Activated T-cell treated with anti-CD3 and anti-CD28 coated beads for 24 hours (primary cell): ENCODE results near the gene GAL3ST1.

ENCODE experiments used
- DNase-seq: peaks from one replicate; pipeline ENCODE4 v3.0.0-alpha.2; 2020; ENCODE audit warnings: low read depth

GAL3ST1 gene

DNA sequence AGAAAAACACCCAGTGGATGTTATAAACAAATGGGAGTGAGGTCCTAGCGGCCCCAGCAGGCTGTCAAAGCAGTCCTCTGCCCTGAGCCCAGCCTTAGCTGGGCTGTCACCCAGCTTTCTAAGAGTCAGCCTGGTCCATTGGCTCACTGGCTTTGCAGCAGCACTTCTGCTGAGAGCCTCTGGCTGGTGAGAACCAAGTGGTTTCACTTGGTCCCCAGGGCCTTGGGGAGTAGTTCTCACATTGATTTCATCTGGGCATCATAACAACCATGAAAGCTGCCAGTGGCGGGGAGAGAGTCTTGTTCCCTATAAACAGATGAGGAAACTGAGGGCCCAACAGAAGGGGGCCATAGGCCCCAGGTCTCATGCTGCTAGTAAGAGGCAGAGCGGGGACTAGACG, 39.3 kb downstream of the GAL3ST1 start:
- no peak for DNase-seq

DNA sequence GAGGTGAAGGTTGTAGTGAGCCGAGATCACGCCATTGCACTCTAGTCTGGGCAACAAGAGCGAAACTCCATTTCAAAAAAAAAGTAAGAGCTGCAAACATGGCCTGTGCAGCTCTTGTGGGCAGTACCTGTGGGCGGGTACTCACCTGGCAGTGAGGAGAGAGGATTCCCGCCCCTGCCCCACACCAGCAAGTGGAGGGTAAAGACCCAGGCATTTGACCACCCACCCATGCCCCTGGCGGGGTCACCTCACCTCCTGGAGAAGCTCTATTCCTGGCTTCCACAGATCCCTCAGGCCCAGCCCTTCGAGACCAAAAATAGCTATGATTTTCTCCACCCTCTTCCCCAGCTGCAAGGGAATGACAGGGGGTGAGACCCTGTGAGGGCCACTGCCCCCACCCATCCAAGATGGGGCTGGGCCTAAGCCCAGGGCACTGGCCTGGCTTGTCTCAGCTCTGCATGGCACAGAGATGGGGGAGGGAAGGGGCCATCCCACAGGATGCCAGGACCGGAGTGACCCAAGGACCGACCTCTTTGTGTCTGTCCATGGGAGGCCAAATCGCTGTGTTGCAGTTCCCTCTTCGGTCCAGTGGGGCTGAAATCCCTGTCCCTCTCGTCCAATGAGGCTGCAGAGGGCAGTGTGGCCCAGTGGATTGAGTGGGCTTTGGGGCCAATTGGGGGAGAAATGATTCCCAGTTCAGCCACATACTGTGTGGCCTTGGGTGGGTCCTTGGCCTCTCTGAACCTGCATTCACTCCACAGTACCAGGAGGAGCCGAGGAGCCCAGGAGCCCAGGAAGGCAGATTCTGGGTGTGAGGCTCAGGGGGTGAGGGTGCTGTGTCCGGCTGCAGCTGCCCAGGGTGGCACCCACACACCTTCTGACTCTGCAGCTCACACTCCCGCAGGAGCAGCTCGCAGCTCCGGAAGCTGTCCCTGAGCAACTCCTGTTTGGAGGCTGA, 42.5 kb downstream of the GAL3ST1 start:
- no peak for DNase-seq

GRCh38 chr22:30526656-30527055, 47.8 kb downstream of the GAL3ST1 start:
- DNase-seq, result no peak

DNA sequence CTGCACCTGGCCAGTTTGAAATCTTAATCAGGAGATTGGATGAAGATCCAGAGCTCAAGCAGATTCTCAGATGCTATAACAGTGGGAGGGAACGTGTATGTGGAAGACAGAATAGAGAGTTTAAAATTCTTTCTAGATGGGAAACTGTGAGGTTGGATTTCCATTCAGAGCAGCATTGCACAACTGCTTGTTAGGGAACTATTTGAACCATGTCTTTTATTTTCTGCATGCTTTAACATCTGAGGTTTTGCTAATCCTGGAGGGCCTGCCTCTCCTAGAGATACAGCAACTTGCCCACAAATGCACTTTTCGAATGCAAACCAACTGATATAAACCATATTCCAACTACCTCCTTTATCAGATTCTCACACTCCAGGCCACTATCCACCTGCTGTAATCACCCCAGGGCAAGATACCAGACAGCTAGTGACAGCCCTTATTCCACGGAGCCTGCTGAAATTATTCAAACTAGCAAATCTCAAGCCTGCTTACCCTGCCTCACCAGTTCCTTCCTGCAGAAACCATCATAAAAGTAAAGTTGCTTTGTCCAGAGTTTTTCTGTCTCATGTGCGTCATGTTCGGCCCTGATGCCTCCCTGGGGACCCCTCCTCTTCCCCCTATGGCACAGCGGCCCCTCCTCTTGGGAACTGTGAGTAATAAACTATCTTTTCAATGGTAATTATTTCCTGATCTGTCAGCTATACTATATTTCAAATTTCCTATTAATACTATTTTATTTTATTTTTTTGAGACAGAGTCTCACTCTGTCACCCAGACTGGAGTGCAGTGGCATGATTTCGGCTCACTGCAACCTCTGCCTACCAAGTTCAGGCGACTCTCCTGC, 50.6 kb downstream of the GAL3ST1 start:
- DNase-seq, result no peak

- DNase-seq, result no peak
These were observed 52.9 kb downstream of the GAL3ST1 start for GRCh38 chr22:30521368-30522156.

GRCh38 chr22:30519842-30520425, 54.5 kb downstream of the GAL3ST1 start:
- no peak for DNase-seq

DNA sequence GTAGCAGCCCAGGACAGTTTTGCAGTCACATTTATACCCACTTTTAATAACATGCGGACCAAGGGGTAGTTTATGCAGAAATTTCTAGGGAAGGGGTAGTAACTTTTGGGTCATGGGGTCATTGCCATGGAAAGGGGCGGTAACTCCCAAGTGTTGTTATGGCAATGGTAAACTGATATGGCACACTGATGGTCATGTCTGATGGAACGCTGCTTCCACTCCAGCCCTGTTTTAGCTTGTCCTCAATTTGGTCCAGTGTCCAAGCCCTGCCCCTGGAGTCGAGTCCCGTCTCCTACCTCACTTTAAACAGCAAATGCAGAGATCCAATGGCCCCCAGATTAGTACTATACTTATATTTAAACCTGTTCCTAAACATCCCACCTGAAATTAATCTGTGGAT, 57.7 kb downstream of the GAL3ST1 start:
- no peak for DNase-seq

DNA sequence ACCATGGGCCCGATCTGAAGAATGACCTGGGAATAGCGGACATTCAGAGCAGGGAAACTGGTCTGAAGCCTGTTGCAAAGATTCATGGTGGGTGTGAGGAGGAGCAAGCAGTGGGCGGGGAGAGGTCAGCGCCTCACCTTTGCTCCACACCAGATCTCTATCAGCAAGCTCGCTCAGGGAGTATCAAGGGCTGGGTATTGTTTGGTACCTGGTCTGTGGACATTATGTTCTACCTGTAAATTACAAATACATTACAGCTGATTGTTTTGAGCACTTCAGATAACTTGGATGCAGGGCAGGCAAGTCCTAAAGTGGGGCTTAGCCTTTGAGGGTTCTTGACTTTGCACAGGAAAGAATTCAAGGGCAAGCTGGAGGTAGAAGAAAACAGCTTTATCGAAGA, 58.2 kb downstream of the GAL3ST1 start:
- no peak for DNase-seq

GRCh38 chr22:30514252-30514651, 60.2 kb downstream of the GAL3ST1 start:
- no peak for DNase-seq

DNA sequence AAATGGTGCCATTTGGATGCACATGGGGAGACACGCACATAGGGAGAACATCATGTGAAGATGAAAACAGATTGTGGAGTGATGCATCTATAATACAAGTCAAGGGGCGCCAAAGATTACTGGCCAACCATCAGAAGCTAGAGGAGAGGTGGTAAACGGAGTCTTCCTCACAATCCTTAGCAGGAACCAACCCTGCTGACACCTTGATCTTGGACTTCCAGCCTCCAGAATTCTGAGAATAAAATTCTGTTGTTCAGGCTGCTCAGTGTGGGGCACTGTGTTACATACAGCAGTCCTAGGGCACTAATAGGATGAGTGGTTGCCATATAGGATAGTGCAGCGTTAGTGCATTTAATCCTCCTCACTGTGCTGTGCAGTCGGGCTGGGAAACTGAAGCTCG, 61.0 kb downstream of the GAL3ST1 start:
- no peak for DNase-seq

DNA sequence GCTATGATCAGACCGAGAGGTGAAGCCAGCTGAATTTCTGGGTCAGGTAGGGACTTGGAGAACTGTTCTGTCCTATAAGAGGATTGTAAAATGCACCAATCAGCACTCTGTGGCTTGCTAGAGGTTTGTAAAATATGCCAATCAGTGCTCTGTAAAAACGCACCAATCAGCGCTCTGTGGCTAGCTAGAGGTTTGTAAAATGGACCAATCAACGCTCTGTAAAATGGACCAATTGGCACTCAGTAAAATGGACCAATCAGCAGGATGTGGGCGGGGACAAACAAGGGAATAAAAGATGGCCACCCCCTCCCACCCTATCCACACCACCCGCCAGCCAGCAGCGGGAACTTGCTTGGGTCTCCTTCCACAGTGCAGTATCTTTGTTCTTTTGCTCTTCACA, 62.6 kb downstream of the GAL3ST1 start:
- DNase-seq, result no peak

DNA sequence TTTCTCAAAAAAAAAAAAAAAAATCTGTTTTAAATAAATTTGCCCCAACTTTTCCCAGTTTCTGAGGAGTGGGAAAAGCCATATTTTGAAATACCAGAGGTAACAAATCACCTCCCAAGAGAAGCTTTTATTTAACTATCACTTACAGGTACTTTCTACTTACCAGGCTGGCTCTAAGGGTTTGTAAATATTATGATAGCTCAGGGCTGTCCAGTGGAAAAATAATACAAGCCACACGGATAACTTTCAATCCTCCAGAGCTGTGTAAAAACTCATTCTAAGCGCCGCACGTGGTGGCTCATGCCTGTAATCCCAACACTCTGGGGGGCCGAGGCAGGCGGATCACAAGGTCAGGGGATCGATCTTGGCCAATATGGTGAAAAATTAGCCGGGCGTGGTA, 63.4 kb downstream of the GAL3ST1 start:
- DNase-seq, result no peak

GRCh38 chr22:30508216-30508615, 66.2 kb downstream of the GAL3ST1 start:
- DNase-seq, result no peak

DNA sequence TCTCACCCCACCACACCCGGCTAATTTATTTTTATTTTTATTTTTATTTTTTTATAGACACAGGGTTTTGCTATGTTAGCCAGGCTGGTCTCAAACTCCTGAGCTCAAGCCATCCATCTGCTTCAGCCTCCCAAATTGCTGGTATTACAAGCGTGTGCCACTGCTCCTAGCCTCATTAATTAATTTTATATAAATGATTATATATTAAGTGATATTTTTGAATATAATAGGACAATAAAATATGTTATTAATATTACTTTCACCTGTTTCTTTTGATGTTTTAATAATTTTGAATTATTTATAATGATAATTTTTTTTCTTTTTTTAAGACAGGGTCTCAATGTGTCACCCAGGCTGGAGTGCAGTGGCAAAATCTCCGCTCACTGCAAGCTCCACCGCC, 66.8 kb downstream of the GAL3ST1 start:
- no peak for DNase-seq

- no peak for DNase-seq
These were observed 67.9 kb downstream of the GAL3ST1 start for GRCh38 chr22:30506507-30506968.
